ENCODE results near the gene ANO4. TPM values are rescaled to one million over a fixed set of nuclear protein-coding genes. Genes with fewer than 3 reads are reported as not detected.

Gene ANO4
- total RNA-seq, 2 donors from 2014 or later: not detected

DNA sequence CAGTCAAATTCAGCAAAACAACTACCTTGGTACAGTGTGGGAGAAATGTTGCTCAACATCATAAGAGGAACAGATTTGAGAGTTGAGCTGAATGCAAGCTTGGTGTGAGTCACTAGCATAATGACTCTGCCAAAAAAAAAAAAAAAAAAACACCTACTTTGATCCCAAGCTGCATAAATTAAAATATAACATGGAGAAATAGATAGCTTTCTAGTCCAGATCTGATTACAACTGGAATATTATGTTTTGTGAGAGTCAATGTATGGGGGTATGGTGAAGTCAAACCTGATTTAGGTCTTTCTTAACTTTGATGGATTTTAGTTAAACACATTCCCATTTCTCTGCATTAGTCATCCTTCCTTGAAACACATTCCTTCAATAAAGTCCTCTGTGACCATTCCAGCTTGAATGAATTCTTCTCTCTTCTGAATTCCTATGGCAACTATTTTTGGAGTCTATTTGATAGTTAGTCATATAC, 227.4 kb downstream of the ANO4 start:
- no peak for ATAC-seq (replicated peaks)
- H3K9me3 Mint-ChIP-seq: peaks cover 11% of the 10 kb centered on the region
- H3K36me3 Mint-ChIP-seq (ENCODE audit: low read depth): no peaks in the 10 kb centered on the region
- no peak overlapping the region for H3K4me3 Mint-ChIP-seq
- H3K27me3 Mint-ChIP-seq: peaks cover 4% of the 10 kb centered on the region
- no peaks in the 10 kb centered on the region for H3K4me1 Mint-ChIP-seq
- no peak overlapping the region for H3K27ac Mint-ChIP-seq

- no peaks in the 10 kb centered on the region for H3K36me3 Mint-ChIP-seq (ENCODE audit: low read depth)
- H3K4me3 Mint-ChIP-seq: no peak overlapping the region
- H3K27ac Mint-ChIP-seq: no peak overlapping the region
- no peak for ATAC-seq (replicated peaks)
- no peaks in the 10 kb centered on the region for H3K4me1 Mint-ChIP-seq
- peaks cover 17% of the 10 kb centered on the region for H3K9me3 Mint-ChIP-seq
- no peaks in the 10 kb centered on the region for H3K27me3 Mint-ChIP-seq
Measured at GRCh38 chr12:101027200-101027599, 232.6 kb downstream of the ANO4 start.

DNA sequence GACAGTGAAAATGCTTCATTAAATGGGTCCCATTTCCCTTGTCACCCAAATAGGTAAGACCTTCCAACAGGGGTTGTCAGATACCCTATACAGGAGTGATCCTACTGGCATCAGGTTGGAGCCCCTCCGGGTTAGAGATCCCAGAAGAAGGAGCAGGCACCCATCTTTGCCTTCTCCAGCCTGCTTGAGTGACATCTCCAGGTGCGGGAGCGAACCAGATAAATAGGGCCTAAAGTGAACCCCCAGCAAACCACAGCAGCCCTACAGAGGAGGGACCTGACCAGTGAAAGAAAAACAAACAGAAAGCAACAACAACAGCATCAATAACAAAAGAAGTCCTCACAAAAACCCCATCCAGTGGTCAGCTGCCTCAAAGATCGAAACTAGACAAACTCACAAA, 233.2 kb downstream of the ANO4 start:
- Mint-ChIP-seq H3K9me3 (peaks cover 17% of the 10 kb centered on the region), H3K27ac (no peak overlapping the region), H3K36me3 (ENCODE audit: low read depth) (no peaks in the 10 kb centered on the region), H3K27me3 (no peaks in the 10 kb centered on the region), H3K4me1 (no peaks in the 10 kb centered on the region), H3K4me3 (no peak overlapping the region)
- no peak for ATAC-seq (replicated peaks)

GRCh38 chr12:101038289-101038871, 243.8 kb downstream of the ANO4 start:
- no peaks in the 10 kb centered on the region for H3K36me3 Mint-ChIP-seq (ENCODE audit: low read depth)
- H3K4me1 Mint-ChIP-seq: no peaks in the 10 kb centered on the region
- H3K9me3 Mint-ChIP-seq: no peaks in the 10 kb centered on the region
- H3K27ac Mint-ChIP-seq: no peak overlapping the region
- peak; percentile 59 for ATAC-seq (replicated peaks)
- no peaks in the 10 kb centered on the region for H3K27me3 Mint-ChIP-seq
- no peak overlapping the region for H3K4me3 Mint-ChIP-seq

GRCh38 chr12:101039848-101040531, 245.4 kb downstream of the ANO4 start:
- no peaks in the 10 kb centered on the region for H3K36me3 Mint-ChIP-seq (ENCODE audit: low read depth)
- no peak overlapping the region for H3K27ac Mint-ChIP-seq
- H3K9me3 Mint-ChIP-seq: no peaks in the 10 kb centered on the region
- no peaks in the 10 kb centered on the region for H3K4me1 Mint-ChIP-seq
- no peak overlapping the region for H3K4me3 Mint-ChIP-seq
- H3K27me3 Mint-ChIP-seq: no peaks in the 10 kb centered on the region
- no peak for ATAC-seq (replicated peaks)

GRCh38 chr12:101040936-101041335, 246.4 kb downstream of the ANO4 start:
- H3K4me3 Mint-ChIP-seq: no peak overlapping the region
- H3K9me3 Mint-ChIP-seq: peaks cover 3% of the 10 kb centered on the region
- H3K36me3 Mint-ChIP-seq (ENCODE audit: low read depth): no peaks in the 10 kb centered on the region
- ATAC-seq (replicated peaks): no peak
- no peaks in the 10 kb centered on the region for H3K27me3 Mint-ChIP-seq
- no peak overlapping the region for H3K27ac Mint-ChIP-seq
- H3K4me1 Mint-ChIP-seq: no peaks in the 10 kb centered on the region

GRCh38 chr12:101042211-101042610, 247.6 kb downstream of the ANO4 start:
- Mint-ChIP-seq H3K4me3 (no peak overlapping the region), H3K9me3 (peaks cover 3% of the 10 kb centered on the region), H3K27me3 (no peaks in the 10 kb centered on the region), H3K27ac (no peak overlapping the region), H3K36me3 (ENCODE audit: low read depth) (no peaks in the 10 kb centered on the region), H3K4me1 (no peaks in the 10 kb centered on the region)
- no peak for ATAC-seq (replicated peaks)

DNA sequence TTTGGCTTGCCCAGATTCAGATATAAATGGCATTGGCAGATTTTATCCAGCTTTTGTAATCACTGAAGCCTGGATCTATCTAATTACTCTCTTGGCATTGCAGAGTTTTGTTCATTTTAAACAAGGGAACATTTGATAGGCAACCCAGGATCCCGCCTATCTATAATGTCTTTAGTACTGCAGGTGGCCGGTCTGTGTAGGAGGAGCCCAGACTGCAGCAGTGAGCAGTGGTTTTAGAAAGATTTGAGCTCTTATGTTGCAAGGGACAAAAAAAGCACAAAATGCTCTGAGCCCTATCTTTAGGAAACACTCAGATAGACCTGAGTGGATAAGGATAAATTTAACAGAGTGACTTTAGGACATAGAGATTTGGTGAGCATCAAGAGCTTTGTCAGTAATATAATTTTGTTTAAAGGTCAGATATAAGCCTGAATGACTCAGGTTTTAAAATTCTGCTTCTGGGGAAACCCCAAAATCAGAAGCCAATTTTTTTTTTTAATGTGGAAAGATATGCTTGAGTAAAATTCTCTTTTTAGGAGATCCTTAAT, 250.0 kb downstream of the ANO4 start:
- ATAC-seq (replicated peaks): no peak
- H3K36me3 Mint-ChIP-seq (ENCODE audit: low read depth): no peaks in the 10 kb centered on the region
- no peak overlapping the region for H3K27ac Mint-ChIP-seq
- no peak overlapping the region for H3K4me3 Mint-ChIP-seq
- no peaks in the 10 kb centered on the region for H3K27me3 Mint-ChIP-seq
- peaks cover 3% of the 10 kb centered on the region for H3K9me3 Mint-ChIP-seq
- no peaks in the 10 kb centered on the region for H3K4me1 Mint-ChIP-seq

GRCh38 chr12:101045486-101046464, 251.2 kb downstream of the ANO4 start:
- no peaks in the 10 kb centered on the region for H3K27me3 Mint-ChIP-seq
- H3K4me1 Mint-ChIP-seq: no peaks in the 10 kb centered on the region
- H3K27ac Mint-ChIP-seq: no peak overlapping the region
- ATAC-seq (replicated peaks): no peak
- peaks cover 3% of the 10 kb centered on the region for H3K9me3 Mint-ChIP-seq
- no peaks in the 10 kb centered on the region for H3K36me3 Mint-ChIP-seq (ENCODE audit: low read depth)
- H3K4me3 Mint-ChIP-seq: no peak overlapping the region

- Mint-ChIP-seq H3K27ac (no peak overlapping the region), H3K4me1 (no peaks in the 10 kb centered on the region), H3K27me3 (no peaks in the 10 kb centered on the region), H3K36me3 (ENCODE audit: low read depth) (no peaks in the 10 kb centered on the region), H3K4me3 (no peak overlapping the region), H3K9me3 (peaks cover 7% of the 10 kb centered on the region)
- no peak for ATAC-seq (replicated peaks)
Measured at GRCh38 chr12:101047652-101048051, 253.1 kb downstream of the ANO4 start.

GRCh38 chr12:101050631-101051030, 256.1 kb downstream of the ANO4 start:
- Mint-ChIP-seq H3K4me1 (no peaks in the 10 kb centered on the region), H3K36me3 (ENCODE audit: low read depth) (no peaks in the 10 kb centered on the region), H3K4me3 (no peak overlapping the region)

DNA sequence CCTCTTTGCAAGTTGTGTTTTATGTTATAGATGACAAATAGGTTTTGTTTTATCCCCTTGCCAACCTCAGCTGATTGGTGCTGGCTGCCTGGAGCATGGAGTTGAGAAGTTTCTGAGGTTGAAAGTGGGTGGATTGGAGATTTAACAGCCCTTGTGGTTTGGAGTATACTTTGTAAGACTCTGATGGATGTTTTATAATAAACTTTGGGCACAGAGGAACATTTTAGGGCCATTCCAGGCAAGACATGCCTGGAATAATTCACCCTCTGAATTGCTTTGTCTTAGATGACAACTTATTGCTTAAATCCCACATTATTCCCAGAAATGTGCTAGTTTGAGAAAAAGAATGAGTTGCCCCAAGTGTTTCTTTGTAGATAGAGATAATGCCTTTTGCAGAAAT, 256.6 kb downstream of the ANO4 start:
- Mint-ChIP-seq H3K27me3 (no peaks in the 10 kb centered on the region), H3K36me3 (ENCODE audit: low read depth) (no peaks in the 10 kb centered on the region), H3K4me1 (no peaks in the 10 kb centered on the region), H3K27ac (no peak overlapping the region), H3K4me3 (no peak overlapping the region), H3K9me3 (peaks cover 4% of the 10 kb centered on the region)
- ATAC-seq (replicated peaks): no peak

More at GRCh38 chr12:101050631-101051030, 256.1 kb downstream of the ANO4 start:
- no peak for ATAC-seq (replicated peaks)
- H3K27ac Mint-ChIP-seq: no peak overlapping the region
- peaks cover 7% of the 10 kb centered on the region for H3K9me3 Mint-ChIP-seq
- no peaks in the 10 kb centered on the region for H3K27me3 Mint-ChIP-seq

DNA sequence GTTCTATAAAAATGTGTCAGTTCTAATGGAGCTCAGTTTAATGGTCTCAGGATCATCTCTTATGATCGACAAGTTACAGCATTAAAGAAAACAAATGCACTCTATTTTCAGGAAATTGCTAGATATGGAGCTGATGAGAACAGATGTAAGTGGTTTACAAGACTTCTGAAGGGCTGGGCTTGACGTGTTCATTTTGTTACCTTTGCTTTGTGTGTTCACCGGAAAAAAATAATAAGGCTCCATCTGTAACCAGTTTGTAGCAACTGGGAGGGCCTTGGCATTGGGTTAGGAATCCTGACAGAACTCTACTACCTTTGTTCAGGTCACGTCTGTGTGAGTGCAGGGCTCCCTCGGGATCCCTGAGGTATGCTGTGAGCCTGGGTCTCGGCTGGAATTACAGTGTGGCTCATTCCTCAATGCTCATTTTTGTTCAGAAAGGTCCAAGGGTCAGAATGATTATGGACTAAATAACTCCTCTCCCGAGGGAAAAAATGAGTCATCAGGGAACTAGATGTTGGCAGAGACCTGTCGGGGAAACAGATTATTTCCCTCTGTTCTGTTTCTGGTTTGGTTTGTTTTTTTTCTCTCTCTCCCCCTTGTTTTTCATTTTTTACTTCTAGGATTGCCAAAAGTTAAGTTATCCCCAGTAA, 257.4 kb downstream of the ANO4 start:
- no peak for ATAC-seq (replicated peaks)
- H3K4me1 Mint-ChIP-seq: no peaks in the 10 kb centered on the region
- H3K27ac Mint-ChIP-seq: no peak overlapping the region
- H3K4me3 Mint-ChIP-seq: no peak overlapping the region
- no peaks in the 10 kb centered on the region for H3K27me3 Mint-ChIP-seq
- H3K36me3 Mint-ChIP-seq (ENCODE audit: low read depth): no peaks in the 10 kb centered on the region
- peaks cover 4% of the 10 kb centered on the region for H3K9me3 Mint-ChIP-seq

GRCh38 chr12:101053203-101053602, 258.6 kb downstream of the ANO4 start:
- Mint-ChIP-seq H3K4me1 (no peaks in the 10 kb centered on the region), H3K4me3 (no peak overlapping the region), H3K36me3 (ENCODE audit: low read depth) (no peaks in the 10 kb centered on the region)

More at GRCh38 chr12:101053203-101053602, 258.6 kb downstream of the ANO4 start:
- no peak overlapping the region for H3K27ac Mint-ChIP-seq
- no peaks in the 10 kb centered on the region for H3K27me3 Mint-ChIP-seq
- peaks cover 8% of the 10 kb centered on the region for H3K9me3 Mint-ChIP-seq
- no peak for ATAC-seq (replicated peaks)
